OCI-LY1 (cell line): ENCODE data around the gene TSPAN5.

ENCODE experiments used
- H2AFZ ChIP-seq: fragments of 200-600 bp; sonication (generic), shearing (Covaris generic); 2 replicates; pipeline ENCODE4 v1.6.0; 2014; ENCODE audit warnings: antibody characterized with exemption, mild to moderate bottlenecking, low read length
- H3F3A ChIP-seq: fragments of 200-600 bp; sonication (generic), shearing (Covaris generic); 2 replicates; pipeline ENCODE4 v1.6.0; 2014; ENCODE audit warnings: mild to moderate bottlenecking, antibody characterized with exemption, low read length, moderate library complexity; ENCODE audit not compliant: insufficient read depth
- H3K27ac ChIP-seq: fragments of 200-600 bp; sonication (generic); 2 replicates; pipeline ENCODE4 v1.5.1; 2014; ENCODE audit warnings: low read length, mixed run types, mild to moderate bottlenecking, low read depth; ENCODE audit not compliant: poor library complexity, severe bottlenecking
- H3K27me3 ChIP-seq: fragments of 200-600 bp; sonication (generic); 2 replicates; pipeline ENCODE4 v1.6.0; 2014; ENCODE audit warnings: antibody characterized with exemption, mild to moderate bottlenecking, low read length, moderate library complexity; ENCODE audit not compliant: insufficient read depth
- H3K36me3 ChIP-seq: fragments of 200-600 bp; sonication (generic); 2 replicates; pipeline ENCODE4 v1.6.1; 2014; ENCODE audit warnings: mild to moderate bottlenecking, antibody characterized with exemption, low read length, moderate library complexity, mixed read lengths; ENCODE audit not compliant: insufficient read depth
- H3K4me1 ChIP-seq: fragments of 200-600 bp; sonication (generic); 2 replicates; pipeline ENCODE4 v1.5.1; 2014; ENCODE audit warnings: mild to moderate bottlenecking, low read length, moderate library complexity; ENCODE audit not compliant: insufficient read depth, severe bottlenecking
- H3K4me2 ChIP-seq: fragments of 200-600 bp; sonication (generic), shearing (Covaris generic); 2 replicates; pipeline ENCODE4 v1.6.1; 2014; ENCODE audit warnings: low read length
- H3K4me3 ChIP-seq: fragments of 200-600 bp; sonication (generic); 2 replicates; pipeline ENCODE4 v1.5.1; 2014; ENCODE audit warnings: low read length, low read depth, mild to moderate bottlenecking, mixed read lengths; ENCODE audit not compliant: poor library complexity, severe bottlenecking
- H3K79me2 ChIP-seq: fragments of 200-600 bp; shearing (Covaris generic); 2 replicates; pipeline ENCODE4 v1.6.1; 2016; ENCODE audit warnings: mixed run types, low read length, mixed read lengths; ENCODE audit not compliant: insufficient read depth
- H3K9ac ChIP-seq: fragments of 200-600 bp; sonication (generic), shearing (Covaris generic); 2 replicates; pipeline ENCODE4 v1.6.1; 2014; ENCODE audit warnings: mild to moderate bottlenecking, low read length, mixed read lengths
- H3K9me2 ChIP-seq: fragments of 200-600 bp; sonication (generic), shearing (Covaris generic); 2 replicates; pipeline ENCODE4 v1.6.1; 2014; ENCODE audit warnings: low read depth, mild to moderate bottlenecking, low read length, mixed read lengths
- H3K9me3 ChIP-seq: fragments of 200-600 bp; shearing (Covaris generic); 2 replicates; pipeline ENCODE4 v1.6.1; 2014; ENCODE audit warnings: low read length, mixed read lengths
- H4K20me1 ChIP-seq: fragments of 200-600 bp; sonication (generic), shearing (Covaris generic); 2 replicates; pipeline ENCODE4 v1.6.0; 2016; ENCODE audit warnings: mild to moderate bottlenecking, low read length; ENCODE audit not compliant: insufficient read depth
- EZH2 ChIP-seq: fragments of 200-600 bp; sonication (generic), shearing (Covaris generic); IDR thresholded peaks from 2 replicates; pipeline ENCODE4 v1.8.0; 2017; ENCODE audit warnings: borderline replicate concordance, mixed run types, mild to moderate bottlenecking, antibody characterized with exemption, low read length, moderate library complexity, mixed read lengths
- TF ChIP-seq, protein P1 (sequence below): fragments of 200-600 bp; sonication (generic), shearing (Covaris generic); IDR thresholded peaks from 2 replicates; pipeline ENCODE4 v1.5.1; 2017; ENCODE audit warnings: mild to moderate bottlenecking, antibody characterized with exemption, low read length, moderate library complexity, mixed read lengths

The TSPAN5 gene

DNA sequence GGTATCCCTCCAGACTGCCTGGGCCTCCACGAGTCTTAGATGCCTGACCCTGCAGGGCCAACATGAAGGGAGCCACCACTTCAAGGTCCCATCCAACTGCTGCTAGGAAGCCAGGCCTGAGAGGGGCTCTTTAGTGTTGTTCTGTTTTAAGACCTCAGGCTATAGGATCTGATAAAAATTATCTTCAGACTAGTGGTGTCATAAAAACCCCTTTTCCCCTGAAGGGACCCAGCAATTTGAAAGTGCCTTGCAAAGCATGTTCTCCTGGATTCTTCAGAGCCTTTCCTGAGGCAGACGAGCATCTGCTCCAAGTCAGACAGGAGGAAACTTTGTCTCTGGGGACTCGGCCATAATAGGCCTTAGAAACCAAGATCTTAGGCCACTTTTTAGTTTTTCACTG is 26.9 kb downstream of the TSPAN5 start:
- Histone ChIP-seq H4K20me1 (no peaks in the 10 kb centered on the region), H3K9me2 (no peaks in the 10 kb centered on the region), H3F3A (no peaks in the 10 kb centered on the region), H3K79me2 (no peaks in the 10 kb centered on the region), H3K4me1 (no peaks in the 10 kb centered on the region), H3K4me2 (no peak overlapping the region), H3K9ac (no peak overlapping the region), H3K9me3 (no peaks in the 10 kb centered on the region), H3K27me3 (no peaks in the 10 kb centered on the region), H3K4me3 (no peak overlapping the region), H3K36me3 (no peaks in the 10 kb centered on the region), H2AFZ (no peak overlapping the region), H3K27ac (no peak overlapping the region)
- TF ChIP-seq EZH2 = no peak
- TF ChIP-seq, protein P1, sequence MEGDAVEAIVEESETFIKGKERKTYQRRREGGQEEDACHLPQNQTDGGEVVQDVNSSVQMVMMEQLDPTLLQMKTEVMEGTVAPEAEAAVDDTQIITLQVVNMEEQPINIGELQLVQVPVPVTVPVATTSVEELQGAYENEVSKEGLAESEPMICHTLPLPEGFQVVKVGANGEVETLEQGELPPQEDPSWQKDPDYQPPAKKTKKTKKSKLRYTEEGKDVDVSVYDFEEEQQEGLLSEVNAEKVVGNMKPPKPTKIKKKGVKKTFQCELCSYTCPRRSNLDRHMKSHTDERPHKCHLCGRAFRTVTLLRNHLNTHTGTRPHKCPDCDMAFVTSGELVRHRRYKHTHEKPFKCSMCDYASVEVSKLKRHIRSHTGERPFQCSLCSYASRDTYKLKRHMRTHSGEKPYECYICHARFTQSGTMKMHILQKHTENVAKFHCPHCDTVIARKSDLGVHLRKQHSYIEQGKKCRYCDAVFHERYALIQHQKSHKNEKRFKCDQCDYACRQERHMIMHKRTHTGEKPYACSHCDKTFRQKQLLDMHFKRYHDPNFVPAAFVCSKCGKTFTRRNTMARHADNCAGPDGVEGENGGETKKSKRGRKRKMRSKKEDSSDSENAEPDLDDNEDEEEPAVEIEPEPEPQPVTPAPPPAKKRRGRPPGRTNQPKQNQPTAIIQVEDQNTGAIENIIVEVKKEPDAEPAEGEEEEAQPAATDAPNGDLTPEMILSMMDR = no peak

DNA sequence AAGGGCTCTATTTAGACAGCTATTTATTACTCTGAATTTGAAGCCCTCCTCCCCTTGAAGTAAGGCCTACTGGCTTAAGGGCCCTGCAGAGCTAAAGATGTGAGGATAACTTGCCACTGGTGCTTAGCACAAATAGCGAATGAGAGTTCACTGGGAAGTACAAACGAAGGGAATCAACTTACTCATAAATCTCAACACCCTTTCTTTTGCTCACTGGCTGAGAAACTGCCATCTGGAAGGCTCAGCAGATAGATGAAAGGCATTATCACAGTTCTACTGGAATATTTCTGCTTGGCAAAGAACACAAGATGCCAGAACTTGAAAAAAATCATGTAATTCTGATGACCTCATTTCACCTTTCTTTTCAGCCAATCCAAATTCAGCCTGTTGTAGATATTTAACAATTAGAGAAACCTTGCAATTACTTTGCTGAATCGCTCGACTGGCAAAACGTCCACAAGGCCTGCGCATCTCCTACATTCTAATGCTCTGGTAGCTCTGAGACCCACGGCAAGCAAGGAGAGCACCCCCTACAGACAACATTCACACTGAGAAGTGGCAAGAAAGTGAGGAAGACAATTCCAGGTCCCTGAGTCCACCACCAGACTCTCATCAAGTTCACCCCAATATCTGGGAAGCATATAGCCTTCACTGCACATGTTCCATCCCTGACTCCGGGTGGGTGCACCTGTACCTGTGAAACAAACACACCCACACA is 27.5 kb downstream of the TSPAN5 start:
- TF ChIP-seq, protein P1 = no peak
- TF ChIP-seq EZH2 = no peak
- no peaks in the 10 kb centered on the region for H4K20me1 ChIP-seq
- H2AFZ ChIP-seq = no peak overlapping the region
- no peaks in the 10 kb centered on the region for H3K9me3 ChIP-seq
- H3F3A ChIP-seq = no peaks in the 10 kb centered on the region
- no peaks in the 10 kb centered on the region for H3K36me3 ChIP-seq
- no peak overlapping the region for H3K9ac ChIP-seq
- H3K4me1 ChIP-seq = no peaks in the 10 kb centered on the region
- H3K79me2 ChIP-seq = no peaks in the 10 kb centered on the region
- no peak overlapping the region for H3K27ac ChIP-seq
- no peak overlapping the region for H3K4me2 ChIP-seq
- H3K4me3 ChIP-seq = no peak overlapping the region
- H3K9me2 ChIP-seq = no peaks in the 10 kb centered on the region
- no peaks in the 10 kb centered on the region for H3K27me3 ChIP-seq

DNA sequence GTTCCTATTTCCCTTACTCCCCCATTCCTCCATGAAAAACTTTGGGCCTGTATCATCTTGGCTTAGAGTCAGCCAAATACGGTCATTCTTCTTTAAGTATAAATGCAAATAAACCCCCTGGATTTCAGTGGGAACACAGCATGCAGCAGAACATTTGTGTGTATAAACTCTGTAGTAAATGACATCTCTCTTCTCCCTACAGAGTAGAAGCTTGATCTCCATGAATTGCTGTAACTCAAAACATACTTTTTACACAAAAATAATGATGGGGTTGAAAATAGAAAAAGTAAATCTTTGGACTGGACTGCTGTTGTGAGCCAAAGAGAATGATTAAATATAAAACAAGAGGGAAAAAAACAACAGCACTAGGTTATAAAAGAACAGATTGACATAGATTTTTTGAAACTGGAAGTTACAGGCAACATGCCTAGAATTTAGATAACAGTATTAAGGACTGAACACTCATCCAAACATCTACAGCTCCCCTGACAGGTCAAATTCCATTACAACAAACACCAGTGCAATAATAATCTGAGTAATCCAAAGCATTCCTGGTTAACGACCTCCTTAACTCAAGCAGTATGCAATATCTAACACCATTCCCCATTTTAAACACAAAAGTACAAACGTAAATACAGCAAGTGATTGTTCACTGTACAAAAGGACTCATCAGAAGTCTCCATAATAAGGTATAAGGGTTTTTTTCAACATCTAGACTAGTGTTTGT is 30.7 kb downstream of the TSPAN5 start:
- no peak for TF ChIP-seq EZH2
- TF ChIP-seq, protein P1 = no peak
- Histone ChIP-seq H3K4me3 (no peak overlapping the region), H3K4me1 (no peaks in the 10 kb centered on the region), H3K36me3 (no peaks in the 10 kb centered on the region), H3K9me3 (no peaks in the 10 kb centered on the region), H3K27ac (no peak overlapping the region), H3K27me3 (no peaks in the 10 kb centered on the region), H3F3A (no peaks in the 10 kb centered on the region), H3K79me2 (no peaks in the 10 kb centered on the region), H3K4me2 (no peak overlapping the region), H4K20me1 (no peaks in the 10 kb centered on the region), H3K9ac (no peak overlapping the region), H3K9me2 (no peaks in the 10 kb centered on the region), H2AFZ (no peak overlapping the region)
